CD4-positive, alpha-beta T cell treated with Interleukin-17A for 4 hours (primary cell): ENCODE results near the gene SCN4A.
"Not testable (repeated sequence)": the region's sequence is repeated elsewhere in the genome, so short reads cannot be mapped to it uniquely, and the experiment has no call there.

ENCODE experiments used
- DNase-seq: peaks from one replicate; pipeline ENCODE4 v3.0.0-alpha.2; 2020; ENCODE audit warnings: mixed read lengths

Gene SCN4A

GRCh38 chr17:63911041-63911635 lies 61.6 kb downstream of the SCN4A start, which contains the start of gene CSHL1:
Gene CSHL1, minus strand, starts transcription at chr17:63911258. Its CDS starts 62 bp downstream, at chr17:63911196.
- no peak for DNase-seq

DNA sequence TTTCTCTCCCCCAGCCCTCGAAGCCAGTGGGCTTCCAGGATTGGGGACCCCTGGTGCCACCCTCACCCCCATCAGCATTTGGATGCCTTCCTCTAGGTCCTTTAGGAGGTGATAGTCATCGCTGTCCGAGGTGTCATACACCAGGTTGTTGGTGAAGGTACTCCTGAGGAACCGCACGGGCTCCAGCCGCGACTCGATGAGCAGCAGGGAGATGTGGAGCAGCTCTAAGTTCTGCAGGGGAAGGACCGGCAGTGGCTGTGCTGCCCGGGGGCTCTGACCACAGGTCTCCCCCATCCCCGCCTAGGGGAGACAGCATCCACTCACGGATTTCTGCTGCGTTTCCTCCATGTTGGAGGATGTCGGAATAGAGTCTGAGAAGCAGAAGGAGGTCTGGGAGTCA lies 62.6 kb downstream of the SCN4A start:
- no peak for DNase-seq

GRCh38 chr17:63909586-63909985 lies 63.1 kb downstream of the SCN4A start:
- not testable (repeated sequence) for DNase-seq

GRCh38 chr17:63907161-63907778 lies 65.4 kb downstream of the SCN4A start:
- DNase-seq = not testable (repeated sequence)

GRCh38 chr17:63904796-63905195 lies 67.9 kb downstream of the SCN4A start:
- DNase-seq = not testable (repeated sequence)

GRCh38 chr17:63903787-63904201 lies 68.9 kb downstream of the SCN4A start:
- DNase-seq = not testable (repeated sequence)

DNA sequence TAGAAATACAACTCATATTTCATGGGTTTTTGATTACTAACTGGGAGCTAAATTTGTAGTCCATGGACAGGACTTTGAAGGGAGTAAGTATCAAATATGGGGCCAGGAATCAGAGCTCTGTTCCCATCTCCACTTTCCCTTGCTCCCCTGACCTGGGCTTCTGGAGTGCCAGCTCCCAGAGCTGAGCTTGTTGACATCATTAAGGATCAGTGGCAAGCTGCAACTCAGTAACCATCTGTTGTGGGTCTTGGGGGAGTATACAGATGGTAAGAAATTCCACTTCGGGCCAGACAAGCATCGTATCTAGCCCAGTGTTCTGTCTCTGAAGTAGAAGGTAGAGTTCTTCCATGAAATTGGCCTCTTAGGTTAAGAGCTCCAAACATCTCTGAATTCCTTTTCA lies 70.7 kb downstream of the SCN4A start:
- not testable (repeated sequence) for DNase-seq

GRCh38 chr17:63898899-63899798 lies 73.6 kb downstream of the SCN4A start:
- DNase-seq = peak; percentile 16

- DNase-seq = not testable (repeated sequence)
These were observed 76.0 kb downstream of the SCN4A start, which contains the start of gene CSH1 for GRCh38 chr17:63896524-63897354. Gene CSH1, minus strand, starts transcription at chr17:63896574. Its CDS starts 63 bp downstream, at chr17:63896511.

- not testable (repeated sequence) for DNase-seq
These were observed 77.9 kb downstream of the SCN4A start for GRCh38 chr17:63894821-63895220.

DNA sequence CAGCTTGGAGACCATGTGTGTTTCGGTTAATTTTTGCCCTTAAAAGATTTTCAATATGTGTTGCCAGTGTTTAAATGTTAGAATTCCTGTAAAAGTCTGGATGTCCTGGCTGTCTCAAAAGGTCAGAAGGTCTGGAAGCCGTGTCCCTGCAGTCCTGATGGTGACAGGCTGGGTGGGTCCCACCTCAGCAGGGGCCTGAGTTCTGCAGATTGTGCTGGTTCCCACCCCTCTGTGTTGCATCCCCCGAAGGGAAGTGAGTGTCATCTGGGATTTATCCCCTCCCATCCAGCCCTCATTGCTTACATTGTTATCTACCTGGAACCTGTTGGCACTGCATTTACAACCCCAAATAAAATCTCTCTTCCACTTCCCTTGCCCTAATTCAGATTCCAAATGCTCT lies 78.7 kb downstream of the SCN4A start:
- DNase-seq = not testable (repeated sequence)

DNA sequence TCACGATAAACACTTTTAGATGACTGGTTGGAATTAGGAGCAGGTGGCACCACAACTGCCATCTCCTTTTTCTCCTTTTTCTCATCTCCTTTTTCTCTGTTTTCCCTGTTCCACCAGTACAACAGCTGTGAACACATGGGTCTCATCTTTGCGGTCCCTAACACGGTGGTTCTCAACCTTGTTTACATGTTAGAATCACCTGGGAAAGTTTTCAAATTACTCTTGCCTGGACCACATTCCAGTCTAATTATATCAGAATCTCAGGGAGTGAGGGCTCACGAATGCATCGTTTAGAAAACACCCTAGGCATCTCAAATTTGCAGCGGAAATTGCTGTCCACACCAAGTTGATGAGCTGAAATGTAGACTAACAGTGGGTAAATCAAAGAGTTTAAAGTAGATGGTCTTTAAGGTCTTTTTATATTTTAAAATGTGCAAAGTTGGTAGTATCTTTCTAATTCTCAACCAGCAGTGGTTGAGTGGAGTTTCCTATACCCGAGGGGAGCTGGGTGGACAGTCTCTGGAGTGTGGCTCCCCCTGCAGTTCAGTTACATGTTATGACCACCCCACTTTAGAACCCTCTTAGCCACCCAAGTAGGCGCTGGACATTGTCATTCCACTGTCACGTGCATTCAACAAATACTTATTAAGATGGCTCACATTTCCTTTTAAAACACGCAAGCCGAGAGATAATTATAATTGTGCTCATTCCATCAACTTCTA lies 80.2 kb downstream of the SCN4A start:
- DNase-seq = not testable (repeated sequence)

GRCh38 chr17:63889026-63889848 lies 83.5 kb downstream of the SCN4A start:
- DNase-seq = peak; percentile 7
